Endothelial cell of umbilical vein (primary cell): Measurements from ENCODE around the gene SLC12A9. TPM values are rescaled to one million over a fixed set of nuclear protein-coding genes. Genes with fewer than 3 reads are reported as not detected.

Experiments used
- BruUV-seq: library from RNA; stranded (reverse); fragments of 400-500 nt; replicated peaks from 2 replicates; lab custom pipeline; 2021; lab: Mats Ljungman, UMichigan
- CTCF ChIA-PET: fragments of 300-600, 350-600 bp; sonication (Branson Sonifier 250); formaldehyde crosslinking; loops from one replicate; lab custom pipeline; 2021; ENCODE audit warnings: antibody characterized with exemption, inconsistent platforms; lab: Charles Lee
- POLR2A ChIA-PET: fragments of 300-600, 350-600 bp; sonication (Branson Sonifier 250); formaldehyde crosslinking; loops from one replicate; lab custom pipeline; 2021; ENCODE audit warnings: antibody characterized with exemption, inconsistent platforms; lab: Charles Lee
- DNase-seq: peaks from one replicate; pipeline ENCODE4 v3.0.0-alpha.2; 2011; ENCODE audit warnings: low read depth, low spot score
- FAIRE-seq: peaks from 2 replicates; lab custom pipeline; 2011; peaks lifted over from hg19 to GRCh38; lab: Jason Lieb, UNC
- H2AFZ ChIP-seq: 2 replicates; pipeline ENCODE4 v1.6.0; 2012; ENCODE audit warnings: low read depth, low read length, control low read depth, inconsistent platforms
- H3K27ac ChIP-seq: 2 replicates; pipeline ENCODE4 v1.5.1; 2011; ENCODE audit warnings: low read depth, mild to moderate bottlenecking, control low read depth, low read length, moderate library complexity; ENCODE audit not compliant: insufficient read depth
- H3K27me3 ChIP-seq, 2 experiments: 2 replicates each; pipeline versions ENCODE4 v1.6.0 to v1.6.1; 2011; ENCODE audit warnings: low read length in 2 of 2, mixed read lengths in 1 of 2; ENCODE audit not compliant: control insufficient read depth in 2 of 2, insufficient read depth in 2 of 2
- H3K36me3 ChIP-seq, 2 experiments: 2 replicates in 1 of 2; 3 replicates in 1 of 2; pipeline ENCODE4 v1.5.1; 2011; ENCODE audit warnings: low read length in 2 of 2, mild to moderate bottlenecking in 1 of 2, moderate library complexity in 1 of 2; ENCODE audit not compliant: control insufficient read depth in 2 of 2, insufficient read depth in 2 of 2; ENCODE audit errors: extremely low read depth in 1 of 2
- H3K4me1 ChIP-seq: 3 replicates; pipeline ENCODE4 v1.5.1; 2011; ENCODE audit warnings: mild to moderate bottlenecking, low read length; ENCODE audit not compliant: control insufficient read depth, insufficient read depth; ENCODE audit errors: extremely low read depth
- H3K4me2 ChIP-seq: 2 replicates; pipeline ENCODE4 v1.6.1; 2011; ENCODE audit warnings: low read length, control low read depth, mixed read lengths; ENCODE audit not compliant: insufficient read depth
- H3K4me3 ChIP-seq, 3 experiments: fragments of 200-600 bp in 1 of 3; sonication (generic), shearing (Covaris generic) in 1 of 3; replicated peaks in 1 of 3; 2 replicates each; pipeline ENCODE4 v1.5.1; 2011 to 2016; ENCODE audit warnings: control low read depth in 3 of 3, low read length in 3 of 3, mild to moderate bottlenecking in 2 of 3, inconsistent platforms in 1 of 3, low read depth in 1 of 3, moderate library complexity in 1 of 3; ENCODE audit not compliant: insufficient read depth in 1 of 3
- H3K79me2 ChIP-seq: 2 replicates; pipeline ENCODE4 v1.6.0; 2012; ENCODE audit warnings: low read length, inconsistent platforms; ENCODE audit not compliant: control insufficient read depth, insufficient read depth
- H3K9ac ChIP-seq: replicated peaks from 2 replicates; pipeline ENCODE3; 2011; ENCODE audit warnings: low read length, control low read depth; ENCODE audit not compliant: insufficient read depth; ENCODE audit errors: extremely low read depth
- H3K9me1 ChIP-seq: replicated peaks from 3 replicates; pipeline ENCODE4 v1.6.0; 2011; ENCODE audit warnings: mild to moderate bottlenecking, low read length; ENCODE audit not compliant: control insufficient read depth, insufficient read depth; ENCODE audit errors: extremely low read depth
- H3K9me3 ChIP-seq: replicated peaks from 2 replicates; pipeline ENCODE4 v1.5.1; 2012; ENCODE audit warnings: low read length, inconsistent platforms; ENCODE audit not compliant: control insufficient read depth, insufficient read depth
- H4K20me1 ChIP-seq: replicated peaks from 2 replicates; pipeline ENCODE3; 2011; ENCODE audit warnings: mild to moderate bottlenecking, low read length; ENCODE audit not compliant: control insufficient read depth, insufficient read depth; ENCODE audit errors: extremely low read depth
- EZH2 ChIP-seq: IDR thresholded peaks from 2 replicates; pipeline ENCODE4 v1.6.1; 2012; ENCODE audit warnings: borderline replicate concordance, low read depth, mild to moderate bottlenecking, moderate library complexity, low read length, inconsistent platforms; ENCODE audit not compliant: severe bottlenecking
- FOS ChIP-seq: IDR thresholded peaks from 2 replicates; pipeline ENCODE4 v1.6.1; 2011; ENCODE audit warnings: mild to moderate bottlenecking, low read length, moderate library complexity, borderline replicate concordance; ENCODE audit not compliant: insufficient read depth
- GATA2 ChIP-seq: IDR thresholded peaks from 2 replicates; pipeline ENCODE4 v1.7.0; 2011; ENCODE audit warnings: low read depth, mild to moderate bottlenecking, moderate library complexity, mixed read lengths, low read length; ENCODE audit not compliant: insufficient read length, insufficient read depth
- MYC ChIP-seq: IDR thresholded peaks from one replicate; pipeline ENCODE4 v1.6.1; 2011; ENCODE audit warnings: mild to moderate bottlenecking, low read depth, low read length
- POLR2A ChIP-seq: IDR thresholded peaks from 2 replicates; pipeline ENCODE4 v1.6.1; 2012; ENCODE audit warnings: low read depth, mild to moderate bottlenecking, control low read depth, low read length
- POLR2AphosphoS5 ChIP-seq: IDR thresholded peaks from 2 replicates; pipeline ENCODE4 v1.6.1; 2012; ENCODE audit warnings: low read depth, mild to moderate bottlenecking, control low read depth, low read length, moderate library complexity; ENCODE audit not compliant: insufficient read depth
- dilution Hi-C: fragments of 300-500 bp; cut with MboI; formaldehyde crosslinking; loops from one replicate; pipeline ENCODE4 v1.15.0; 2019; ENCODE audit warnings: low sequenced_read_pairs; ENCODE audit not compliant: extremely low pct_ligation_motif_present
- intact Hi-C: fragments of 100-400 bp; cut with micrococcal nuclease; formaldehyde crosslinking; loops from one replicate; pipeline ENCODE4 v1.10.0; 2022
- polyA plus RNA-seq, 4 experiments: library from polyadenylated mRNA; depleted of rRNA in 3 of 4; stranded (reverse) in 3 of 4; unstranded in 1 of 4; fragments of >200 nt; gene quantifications; 2 replicates each; pipeline versions ENCODE4 v1.2.1 to v1.2.3, GENCODE V29; 2011 to 2012; ENCODE audit warnings: missing spikeins in 1 of 4
- total RNA-seq: library from RNA; stranded (reverse); gene quantifications from 2 replicates; pipeline ENCODE4 v1.2.3, GENCODE V29; 2021
- TF ChIP-seq, protein P1 (sequence below): IDR thresholded peaks from 2 replicates; pipeline ENCODE4 v1.6.1; 2011; ENCODE audit not compliant: insufficient read depth, insufficient read length
- TF ChIP-seq, protein P2 (sequence below), 2 donors: IDR thresholded peaks; 1 replicate in 1 of 2; 2 replicates in 1 of 2; pipeline ENCODE4 v1.5.1; 2011; ENCODE audit warnings: low read length in 2 of 2, mild to moderate bottlenecking in 2 of 2, moderate library complexity in 2 of 2, control low read depth in 1 of 2, inconsistent platforms in 1 of 2, low read depth in 1 of 2; ENCODE audit not compliant: insufficient read depth in 1 of 2; ENCODE audit errors: extremely low read depth in 1 of 2

The SLC12A9 gene
- total and polyA plus RNA-seq, 2 donors (not counting 3 experiments of a cell fraction or from before 2014, with no cell fraction given): 35.0 to 37.0 TPM

- no peaks in the 10 kb centered on the region for H3K9me1 ChIP-seq
- H2AFZ ChIP-seq: no peak overlapping the region
- no peaks in the 10 kb centered on the region for H4K20me1 ChIP-seq
- no peak overlapping the region for H3K27ac ChIP-seq
- CTCF ChIA-PET: no interaction called here
- H3K4me3 ChIP-seq: no peak overlapping the region
- peaks cover 10% of the 10 kb centered on the region for H3K4me1 ChIP-seq
- intact Hi-C loops (loop anchor here (10.0 kb wide), 1 partner anchor 275 kb away; the partner anchor contains the start of genes FBXO24 and LRCH4), dilution Hi-C loops (no loop called here)
- H3K79me2 ChIP-seq: no peaks in the 10 kb centered on the region
- H3K4me2 ChIP-seq: no peak overlapping the region
- no peak overlapping the region for H3K9ac ChIP-seq
- no peak for DNase-seq
- FAIRE-seq: no peak
- no peaks in the 10 kb centered on the region for H3K9me3 ChIP-seq
- TF ChIP-seq POLR2A (no peak), MYC (no peak), POLR2AphosphoS5 (no peak), GATA2 (no peak), FOS (no peak), EZH2 (no peak)
- TF ChIP-seq, protein P1, sequence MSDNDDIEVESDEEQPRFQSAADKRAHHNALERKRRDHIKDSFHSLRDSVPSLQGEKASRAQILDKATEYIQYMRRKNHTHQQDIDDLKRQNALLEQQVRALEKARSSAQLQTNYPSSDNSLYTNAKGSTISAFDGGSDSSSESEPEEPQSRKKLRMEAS: no peak
- TF ChIP-seq, protein P2, sequence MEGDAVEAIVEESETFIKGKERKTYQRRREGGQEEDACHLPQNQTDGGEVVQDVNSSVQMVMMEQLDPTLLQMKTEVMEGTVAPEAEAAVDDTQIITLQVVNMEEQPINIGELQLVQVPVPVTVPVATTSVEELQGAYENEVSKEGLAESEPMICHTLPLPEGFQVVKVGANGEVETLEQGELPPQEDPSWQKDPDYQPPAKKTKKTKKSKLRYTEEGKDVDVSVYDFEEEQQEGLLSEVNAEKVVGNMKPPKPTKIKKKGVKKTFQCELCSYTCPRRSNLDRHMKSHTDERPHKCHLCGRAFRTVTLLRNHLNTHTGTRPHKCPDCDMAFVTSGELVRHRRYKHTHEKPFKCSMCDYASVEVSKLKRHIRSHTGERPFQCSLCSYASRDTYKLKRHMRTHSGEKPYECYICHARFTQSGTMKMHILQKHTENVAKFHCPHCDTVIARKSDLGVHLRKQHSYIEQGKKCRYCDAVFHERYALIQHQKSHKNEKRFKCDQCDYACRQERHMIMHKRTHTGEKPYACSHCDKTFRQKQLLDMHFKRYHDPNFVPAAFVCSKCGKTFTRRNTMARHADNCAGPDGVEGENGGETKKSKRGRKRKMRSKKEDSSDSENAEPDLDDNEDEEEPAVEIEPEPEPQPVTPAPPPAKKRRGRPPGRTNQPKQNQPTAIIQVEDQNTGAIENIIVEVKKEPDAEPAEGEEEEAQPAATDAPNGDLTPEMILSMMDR (IDR thresholded peaks at IDR 0.05; ENCODE audit: extremely low read depth in 1 of 2, insufficient read depth in 1 of 2, low read depth in 1 of 2, low read length in 2 of 2): no peak
- BruUV-seq: no TSS peak
- H3K27me3 ChIP-seq: no peaks in the 10 kb centered on the region
- H3K36me3 ChIP-seq: peaks cover 5 to 11% of the 10 kb centered on the region in 2 experiments
- POLR2A ChIA-PET: no interaction called here
Measured at GRCh38 chr7:100859856-100860255, 7.3 kb downstream of the SLC12A9 start.
